Measurements from ENCODE around the gene VAPB. TPM values are rescaled to one million over a fixed set of nuclear protein-coding genes. Genes with fewer than 3 reads are reported as not detected.

The VAPB gene
- polyA plus RNA-seq, 1 donor from 2014 or later: 32.5 TPM

- Histone ChIP-seq H3K9me2 (ENCODE audit: insufficient read depth, low read length) (no peaks in the 10 kb centered on the region), H3F3A (ENCODE audit: insufficient read depth, low read length, poor library complexity, severe bottlenecking) (no peaks in the 10 kb centered on the region), H3K9me3 (ENCODE audit: low read length) (no peaks in the 10 kb centered on the region), H3K9ac (ENCODE audit: low read length) (no peak overlapping the region), H3K79me2 (replicated peaks; ENCODE audit: insufficient read depth, low read length) (peaks cover 90% of the 10 kb centered on the region), H3K4me3 (ENCODE audit: low read length) (no peak overlapping the region), H3K4me2 (ENCODE audit: low read length) (no peak overlapping the region), H2AFZ (ENCODE audit: low read depth, low read length) (no peak overlapping the region), H3K27me3 (ENCODE audit: insufficient read depth, low read depth, low read length) (no peaks in the 10 kb centered on the region), H3K36me3 (ENCODE audit: insufficient read depth, low read length) (no peaks in the 10 kb centered on the region), H4K20me1 (ENCODE audit: insufficient read depth) (no peaks in the 10 kb centered on the region), H3K27ac (ENCODE audit: low read length) (no peak overlapping the region)
- TF ChIP-seq EP300 (conservative IDR thresholded peaks at IDR 0.05; ENCODE audit: poor library complexity, severe bottlenecking) (no peak), REST (IDR thresholded peaks at IDR 0.05; ENCODE audit: borderline replicate concordance) (no peak), CTCF (IDR thresholded peaks at IDR 0.05; ENCODE audit: poor library complexity, severe bottlenecking) (no peak), TAF1 (IDR thresholded peaks at IDR 0.05; ENCODE audit: low read depth) (no peak), MXI1 (conservative IDR thresholded peaks at IDR 0.05; ENCODE audit: poor library complexity, severe bottlenecking) (no peak), EZH2 (IDR thresholded peaks at IDR 0.05; ENCODE audit: borderline replicate concordance, insufficient read depth, low read length, poor library complexity, severe bottlenecking) (no peak), SMC3 (conservative IDR thresholded peaks at IDR 0.05; ENCODE audit: poor library complexity) (no peak), RAD21 (conservative IDR thresholded peaks at IDR 0.05) (no peak)
These were observed 5.8 kb downstream of the VAPB start for GRCh38 chr20:58394801-58395200.

- H2AFZ ChIP-seq (ENCODE audit: low read depth, low read length): no peak overlapping the region
- H3K27ac ChIP-seq (ENCODE audit: low read length): no peak overlapping the region
- no peaks in the 10 kb centered on the region for H3K9me2 ChIP-seq (ENCODE audit: insufficient read depth, low read length)
- TF ChIP-seq TAF1 (IDR thresholded peaks at IDR 0.05; ENCODE audit: low read depth): no peak
- TF ChIP-seq EZH2 (IDR thresholded peaks at IDR 0.05; ENCODE audit: borderline replicate concordance, insufficient read depth, low read length, poor library complexity, severe bottlenecking): no peak
- peaks cover 85% of the 10 kb centered on the region for H3K79me2 ChIP-seq (replicated peaks; ENCODE audit: insufficient read depth, low read length)
- H3K36me3 ChIP-seq (ENCODE audit: insufficient read depth, low read length): no peaks in the 10 kb centered on the region
- no peak overlapping the region for H3K4me3 ChIP-seq (ENCODE audit: low read length)
- no peak overlapping the region for H3K9ac ChIP-seq (ENCODE audit: low read length)
- no peak overlapping the region for H3K4me2 ChIP-seq (ENCODE audit: low read length)
- no peaks in the 10 kb centered on the region for H3F3A ChIP-seq (ENCODE audit: insufficient read depth, low read length, poor library complexity, severe bottlenecking)
- H3K9me3 ChIP-seq (ENCODE audit: low read length): no peaks in the 10 kb centered on the region
- H4K20me1 ChIP-seq (ENCODE audit: insufficient read depth): no peaks in the 10 kb centered on the region
- H3K27me3 ChIP-seq (ENCODE audit: insufficient read depth, low read depth, low read length): no peaks in the 10 kb centered on the region
These were observed 6.6 kb downstream of the VAPB start for GRCh38 chr20:58395604-58396003.

GRCh38 chr20:58397429-58397828 is 8.4 kb downstream of the VAPB start:
- Histone ChIP-seq H3K9me2 (ENCODE audit: insufficient read depth, low read length) (no peaks in the 10 kb centered on the region), H3K36me3 (ENCODE audit: insufficient read depth, low read length) (no peaks in the 10 kb centered on the region), H3K27me3 (ENCODE audit: insufficient read depth, low read depth, low read length) (no peaks in the 10 kb centered on the region), H3K4me3 (ENCODE audit: low read length) (no peak overlapping the region), H2AFZ (ENCODE audit: low read depth, low read length) (no peak overlapping the region), H4K20me1 (ENCODE audit: insufficient read depth) (no peaks in the 10 kb centered on the region), H3K9ac (ENCODE audit: low read length) (no peak overlapping the region), H3F3A (ENCODE audit: insufficient read depth, low read length, poor library complexity, severe bottlenecking) (no peaks in the 10 kb centered on the region), H3K79me2 (replicated peaks; ENCODE audit: insufficient read depth, low read length) (peaks cover 85% of the 10 kb centered on the region), H3K27ac (ENCODE audit: low read length) (no peak overlapping the region), H3K9me3 (ENCODE audit: low read length) (no peaks in the 10 kb centered on the region), H3K4me2 (ENCODE audit: low read length) (no peak overlapping the region)
- no peak for TF ChIP-seq EP300 (conservative IDR thresholded peaks at IDR 0.05; ENCODE audit: poor library complexity, severe bottlenecking)
- no peak for TF ChIP-seq POLR2AphosphoS5 (IDR thresholded peaks at IDR 0.05)
- no peak for TF ChIP-seq SMC3 (conservative IDR thresholded peaks at IDR 0.05; ENCODE audit: poor library complexity)

Measured in neural cell (in vitro differentiated cells).